ENCODE results near the gene LIPK.
"Not testable (repeated sequence)": the region's sequence is repeated elsewhere in the genome, so short reads cannot be mapped to it uniquely, and the experiment has no call there.

LIPK gene

GRCh38 chr10:88725798-88726197 lies 19.7 kb downstream of the LIPK start:
- no peak for DNase-seq

GRCh38 chr10:88728107-88728763 lies 22.2 kb downstream of the LIPK start:
- DNase-seq, result no peak

GRCh38 chr10:88730864-88731263 lies 24.8 kb downstream of the LIPK start:
- no peak for DNase-seq

GRCh38 chr10:88731296-88731695 lies 25.2 kb downstream of the LIPK start:
- no peak for DNase-seq

GRCh38 chr10:88733215-88733614 lies 27.2 kb downstream of the LIPK start:
- DNase-seq, result no peak

- no peak for DNase-seq
These were observed 29.6 kb downstream of the LIPK start for GRCh38 chr10:88735661-88736060.

GRCh38 chr10:88741921-88742320 lies 35.9 kb downstream of the LIPK start:
- not testable (repeated sequence) for DNase-seq

GRCh38 chr10:88742448-88742847 lies 36.4 kb downstream of the LIPK start:
- no peak for DNase-seq

- DNase-seq, result no peak
These were observed 38.0 kb downstream of the LIPK start for GRCh38 chr10:88744002-88744401.

- no peak for DNase-seq
These were observed 39.6 kb downstream of the LIPK start for GRCh38 chr10:88745633-88746032.

GRCh38 chr10:88754287-88754686 lies 48.2 kb downstream of the LIPK start:
- no peak for DNase-seq

GRCh38 chr10:88755753-88756152 lies 49.7 kb downstream of the LIPK start:
- DNase-seq, result no peak

- DNase-seq, result no peak
These were observed 50.6 kb downstream of the LIPK start for GRCh38 chr10:88756660-88757059.

- no peak for DNase-seq
These were observed 53.5 kb downstream of the LIPK start, which contains the start of gene LIPN for GRCh38 chr10:88759366-88760101. LIPN (plus strand) TSS chr10:88760020; CDS start chr10:88761406, 1,386 bp downstream.

GRCh38 chr10:88762906-88763305 lies 56.9 kb downstream of the LIPK start:
- no peak for DNase-seq

- no peak for DNase-seq
These were observed 57.4 kb downstream of the LIPK start for GRCh38 chr10:88763441-88763840.

GRCh38 chr10:88764110-88764509 lies 58.1 kb downstream of the LIPK start:
- DNase-seq, result no peak

GRCh38 chr10:88765816-88766215 lies 59.8 kb downstream of the LIPK start:
- DNase-seq, result no peak

GRCh38 chr10:88769384-88769783 lies 63.3 kb downstream of the LIPK start:
- DNase-seq, result no peak

GRCh38 chr10:88781206-88781605 lies 75.2 kb downstream of the LIPK start:
- no peak for DNase-seq

GRCh38 chr10:88782222-88782621 lies 76.2 kb downstream of the LIPK start:
- DNase-seq, result no peak

GRCh38 chr10:88783724-88784123 lies 77.7 kb downstream of the LIPK start:
- no peak for DNase-seq

- DNase-seq, result no peak
These were observed 80.2 kb downstream of the LIPK start for GRCh38 chr10:88786032-88786770.

GRCh38 chr10:88787463-88787862 lies 81.4 kb downstream of the LIPK start:
- DNase-seq, result no peak
